Mesothelial cell of epicardium (in vitro differentiated cells): Measurements from ENCODE around the gene DCTN3. TPM values are rescaled to one million over a fixed set of nuclear protein-coding genes. Genes with fewer than 3 reads are reported as not detected.

ENCODE experiments used
- DNase-seq, 2 experiments: peaks; one replicate each; pipeline ENCODE4 v3.0.0; 2021; ENCODE audit warnings: low spot score in 2 of 2; ENCODE audit not compliant: unreplicated experiment in 2 of 2
- H3K27ac Mint-ChIP-seq: 2 replicates; pipeline ENCODE4 v1.8.0; 2021; ENCODE audit warnings: mixed read lengths
- H3K27me3 Mint-ChIP-seq: 2 replicates; pipeline ENCODE4 v1.8.0; 2021; ENCODE audit warnings: low read depth, mixed read lengths
- H3K36me3 Mint-ChIP-seq: 2 replicates; pipeline ENCODE4 v1.8.0; 2021; ENCODE audit warnings: mixed read lengths
- H3K4me1 Mint-ChIP-seq: 2 replicates; pipeline ENCODE4 v1.8.0; 2021; ENCODE audit warnings: mixed read lengths
- H3K4me3 Mint-ChIP-seq: 2 replicates; pipeline ENCODE4 v1.8.0; 2021; ENCODE audit warnings: mild to moderate bottlenecking, moderate library complexity, mixed read lengths
- H3K9me3 Mint-ChIP-seq: 2 replicates; pipeline ENCODE4 v1.8.0; 2021; ENCODE audit warnings: mixed read lengths
- total RNA-seq: library from RNA; stranded (reverse); gene quantifications from 3 replicates; pipeline ENCODE4 v1.2.1, GENCODE V29; 2021
- TF ChIP-seq, protein P1 (sequence below): fragments of 200-600 bp; sonication (generic); IDR thresholded peaks from one replicate; pipeline ENCODE4 v1.5.0; 2021; ENCODE audit warnings: antibody characterized with exemption; ENCODE audit not compliant: unreplicated experiment

Gene DCTN3
- total RNA-seq, 1 donor from 2014 or later = 77.1 TPM

DNA sequence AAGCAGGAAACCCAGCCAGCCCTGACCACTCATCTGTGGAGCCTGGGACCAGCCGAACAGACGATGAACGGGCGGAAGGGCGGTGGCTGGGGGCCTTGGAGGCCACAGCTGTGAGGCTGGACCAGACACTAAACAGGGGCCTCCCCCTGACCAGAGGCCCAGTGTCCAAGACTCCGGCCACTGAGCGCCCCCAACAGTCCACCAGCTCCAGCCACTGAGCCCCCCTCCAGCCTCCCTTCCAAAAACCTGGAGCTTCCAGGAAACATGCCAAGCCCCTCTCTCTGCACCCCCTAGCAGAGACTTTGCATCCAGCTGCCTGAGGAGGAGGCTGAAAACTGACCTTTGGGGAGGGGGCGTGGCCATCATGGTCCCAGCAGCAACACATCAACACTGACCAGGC, 54.0 kb downstream of the DCTN3 start:
- no peak overlapping the region for H3K27ac Mint-ChIP-seq
- TF ChIP-seq, protein P1, sequence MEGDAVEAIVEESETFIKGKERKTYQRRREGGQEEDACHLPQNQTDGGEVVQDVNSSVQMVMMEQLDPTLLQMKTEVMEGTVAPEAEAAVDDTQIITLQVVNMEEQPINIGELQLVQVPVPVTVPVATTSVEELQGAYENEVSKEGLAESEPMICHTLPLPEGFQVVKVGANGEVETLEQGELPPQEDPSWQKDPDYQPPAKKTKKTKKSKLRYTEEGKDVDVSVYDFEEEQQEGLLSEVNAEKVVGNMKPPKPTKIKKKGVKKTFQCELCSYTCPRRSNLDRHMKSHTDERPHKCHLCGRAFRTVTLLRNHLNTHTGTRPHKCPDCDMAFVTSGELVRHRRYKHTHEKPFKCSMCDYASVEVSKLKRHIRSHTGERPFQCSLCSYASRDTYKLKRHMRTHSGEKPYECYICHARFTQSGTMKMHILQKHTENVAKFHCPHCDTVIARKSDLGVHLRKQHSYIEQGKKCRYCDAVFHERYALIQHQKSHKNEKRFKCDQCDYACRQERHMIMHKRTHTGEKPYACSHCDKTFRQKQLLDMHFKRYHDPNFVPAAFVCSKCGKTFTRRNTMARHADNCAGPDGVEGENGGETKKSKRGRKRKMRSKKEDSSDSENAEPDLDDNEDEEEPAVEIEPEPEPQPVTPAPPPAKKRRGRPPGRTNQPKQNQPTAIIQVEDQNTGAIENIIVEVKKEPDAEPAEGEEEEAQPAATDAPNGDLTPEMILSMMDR = no peak
- H3K4me1 Mint-ChIP-seq = peaks cover 20% of the 10 kb centered on the region
- H3K36me3 Mint-ChIP-seq = peaks cover 5% of the 10 kb centered on the region
- DNase-seq = no peak
- H3K9me3 Mint-ChIP-seq = peaks cover 3% of the 10 kb centered on the region
- H3K27me3 Mint-ChIP-seq = peaks cover 45% of the 10 kb centered on the region
- H3K4me3 Mint-ChIP-seq = no peak overlapping the region

DNA sequence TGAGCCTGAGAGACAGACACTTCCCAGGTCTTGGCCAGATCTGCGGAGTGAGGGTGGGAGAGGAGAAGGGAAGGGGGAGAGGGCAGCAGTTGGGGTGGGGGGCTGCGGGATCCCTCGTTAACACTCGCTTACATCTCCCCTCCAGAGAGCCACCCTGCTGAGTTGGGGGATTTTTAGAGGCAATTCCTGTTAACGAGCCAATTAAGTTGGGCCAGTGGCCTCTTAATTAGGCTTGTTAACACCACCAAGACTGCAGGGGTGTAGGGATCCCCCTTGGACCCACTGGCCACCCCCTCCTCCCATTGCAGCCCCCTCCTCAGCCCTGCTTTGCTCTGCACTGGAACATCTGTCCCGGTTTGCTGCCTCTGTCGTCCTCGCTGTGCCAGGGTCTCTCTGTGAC, 54.4 kb downstream of the DCTN3 start:
- TF ChIP-seq, protein P1 = no peak
- H3K4me1 Mint-ChIP-seq = peaks cover 19% of the 10 kb centered on the region
- no peak overlapping the region for H3K4me3 Mint-ChIP-seq
- H3K9me3 Mint-ChIP-seq = peaks cover 3% of the 10 kb centered on the region
- H3K27me3 Mint-ChIP-seq = peaks cover 45% of the 10 kb centered on the region
- DNase-seq = no peak
- no peak overlapping the region for H3K27ac Mint-ChIP-seq
- H3K36me3 Mint-ChIP-seq = peaks cover 5% of the 10 kb centered on the region

DNA sequence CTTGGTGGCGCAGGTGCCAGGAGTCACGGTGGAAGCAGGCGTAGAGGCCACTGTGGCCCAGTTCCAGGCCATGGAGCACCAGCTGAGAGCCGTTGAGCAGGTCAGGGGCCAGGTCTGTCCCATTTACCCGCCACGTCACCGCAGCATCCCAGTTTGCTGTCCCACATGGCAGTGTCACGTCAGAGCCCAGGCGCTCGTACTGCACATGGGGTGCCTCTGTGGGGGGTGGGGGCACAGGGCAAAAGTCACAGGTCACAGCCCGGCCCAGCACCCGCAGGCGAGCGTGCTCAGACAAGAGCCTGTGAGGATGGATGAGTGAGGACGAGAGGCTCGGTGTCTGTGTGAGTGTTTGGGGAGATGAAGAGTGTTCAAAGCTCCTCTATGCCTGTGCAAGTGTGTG, 55.7 kb downstream of the DCTN3 start:
- Mint-ChIP-seq H3K9me3 (peaks cover 3% of the 10 kb centered on the region), H3K4me1 (peaks cover 16% of the 10 kb centered on the region), H3K4me3 (no peak overlapping the region), H3K27me3 (peaks cover 43% of the 10 kb centered on the region), H3K36me3 (peaks cover 5% of the 10 kb centered on the region), H3K27ac (no peak overlapping the region)
- TF ChIP-seq, protein P1 = no peak
- DNase-seq = no peak

Other genes starting within 250 kb of the DCTN3 start
- gene MYORG, start 243.6 kb downstream of the DCTN3 start, total RNA-seq = 4.2 to 5.5 TPM (median 4.9 TPM) in 3 replicates
- gene FAM219A, start 161.9 kb downstream of the DCTN3 start, total RNA-seq = 16.9 to 18.2 TPM (median 18.1 TPM) in 3 replicates
- gene DNAI1, start 161.7 kb downstream of the DCTN3 start, total RNA-seq = not detected in 3 replicates
- 0.96 to 1.1 TPM (median 1.0 TPM) in 3 replicates for gene ENHO, start 97.5 kb downstream of the DCTN3 start, total RNA-seq
- gene CNTFR, start 30.8 kb downstream of the DCTN3 start, total RNA-seq = 25.9 to 28.9 TPM (median 27.0 TPM) in 3 replicates
- 20.2 to 24.6 TPM (median 24.5 TPM) in 3 replicates for gene RPP25L, start 8.4 kb downstream of the DCTN3 start, total RNA-seq
- 0.42 to 0.80 TPM in 2 of 3 replicates, not detected in the other for gene ARID3C, start 8.6 kb upstream of the DCTN3 start, total RNA-seq
- 58.8 to 61.6 TPM (median 59.9 TPM) in 3 replicates for gene SIGMAR1, start 17.3 kb upstream of the DCTN3 start, total RNA-seq
- gene GALT, start 26.2 kb upstream of the DCTN3 start, total RNA-seq = 82.7 to 95.2 TPM (median 88.5 TPM) in 3 replicates
- gene IL11RA, start 31.7 kb upstream of the DCTN3 start, total RNA-seq = 112 to 114 TPM (median 113 TPM) in 3 replicates
- 0.61 to 0.84 TPM in 2 of 3 replicates, not detected in the other for gene CCL27, start 42.2 kb upstream of the DCTN3 start, total RNA-seq
- gene CCL19, start 70.8 kb upstream of the DCTN3 start, total RNA-seq = not detected in 3 replicates
- not detected in 3 replicates for gene CCL21, start 89.6 kb upstream of the DCTN3 start, total RNA-seq